IPS DF 19.7 (cell line): Measurements from ENCODE around the gene PTPRK.
"Not testable (repeated sequence)": the region's sequence is repeated elsewhere in the genome, so short reads cannot be mapped to it uniquely, and the experiment has no call there.

Source experiments
- DNase-seq: peaks from one replicate; pipeline ENCODE4 v3.0.0-alpha.2; 2013; ENCODE audit warnings: low read depth, low spot score

Gene PTPRK

GRCh38 chr6:128491100-128491581, 29.3 kb downstream of the PTPRK start:
- DNase-seq: no peak

GRCh38 chr6:128487746-128488145, 32.7 kb downstream of the PTPRK start:
- no peak for DNase-seq

GRCh38 chr6:128487055-128487454, 33.3 kb downstream of the PTPRK start:
- no peak for DNase-seq

GRCh38 chr6:128486580-128486979, 33.8 kb downstream of the PTPRK start:
- DNase-seq: not testable (repeated sequence)

- no peak for DNase-seq
These were observed 36.8 kb downstream of the PTPRK start for GRCh38 chr6:128483472-128484135.

GRCh38 chr6:128482642-128483041, 37.8 kb downstream of the PTPRK start:
- no peak for DNase-seq

GRCh38 chr6:128479991-128480390, 40.4 kb downstream of the PTPRK start:
- no peak for DNase-seq

GRCh38 chr6:128479048-128479666, 41.2 kb downstream of the PTPRK start:
- DNase-seq: no peak

GRCh38 chr6:128478230-128479047, 42.0 kb downstream of the PTPRK start:
- no peak for DNase-seq

- DNase-seq: no peak
These were observed 45.5 kb downstream of the PTPRK start for GRCh38 chr6:128474933-128475332.

- DNase-seq: no peak
These were observed 45.9 kb downstream of the PTPRK start for GRCh38 chr6:128474481-128474880.

- DNase-seq: no peak
These were observed 48.5 kb downstream of the PTPRK start for GRCh38 chr6:128471907-128472306.

- DNase-seq: no peak
These were observed 54.7 kb downstream of the PTPRK start for GRCh38 chr6:128465368-128466343.

GRCh38 chr6:128464790-128465189, 55.6 kb downstream of the PTPRK start:
- no peak for DNase-seq

- DNase-seq: no peak
These were observed 56.5 kb downstream of the PTPRK start for GRCh38 chr6:128463942-128464341.

- no peak for DNase-seq
These were observed 58.9 kb downstream of the PTPRK start for GRCh38 chr6:128461501-128461900.

- DNase-seq: no peak
These were observed 63.7 kb downstream of the PTPRK start for GRCh38 chr6:128456510-128457230.

- DNase-seq: no peak
These were observed 64.4 kb downstream of the PTPRK start for GRCh38 chr6:128455959-128456358.

GRCh38 chr6:128452713-128453112, 67.7 kb downstream of the PTPRK start:
- no peak for DNase-seq

- no peak for DNase-seq
These were observed 73.9 kb downstream of the PTPRK start for GRCh38 chr6:128446497-128446896.

- DNase-seq: no peak
These were observed 76.8 kb downstream of the PTPRK start for GRCh38 chr6:128443553-128443952.
